Activated naive CD8-positive, alpha-beta T cell treated with anti-CD3 and anti-CD28 coated beads, Interleukin-2, amount 50 U/mL, for 16 hours (primary cell): ENCODE results near the gene PLEKHO1.
"Not testable (repeated sequence)": the region's sequence is repeated elsewhere in the genome, so short reads cannot be mapped to it uniquely, and the experiment has no call there.

ENCODE experiments used
- DNase-seq: peaks from one replicate; pipeline ENCODE4 v3.0.0-alpha.2; 2020; ENCODE audit warnings: low read depth, low spot score

The PLEKHO1 gene

DNA sequence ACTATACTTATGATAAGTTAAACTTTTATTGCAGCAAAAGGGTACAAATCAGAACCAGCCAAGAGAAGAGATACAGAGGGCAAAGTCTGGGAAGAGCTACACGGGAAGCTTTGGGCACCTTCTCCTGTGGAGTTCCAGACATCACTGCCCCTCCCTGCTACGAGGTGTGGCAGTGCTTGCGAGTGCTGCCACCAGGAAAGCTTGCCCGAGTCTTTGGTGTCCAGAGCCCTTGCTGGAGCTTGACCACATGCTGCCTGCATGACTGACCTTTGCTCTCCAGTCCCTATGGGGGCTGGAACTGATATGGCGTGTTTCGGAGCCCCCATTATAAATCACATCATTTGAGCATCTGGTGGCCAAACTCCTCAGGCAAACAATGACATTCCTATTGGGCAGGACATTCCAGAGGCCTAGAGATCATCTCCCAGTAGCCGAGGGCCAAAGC lies 23.4 kb downstream of the PLEKHO1 start:
- DNase-seq, result no peak

DNA sequence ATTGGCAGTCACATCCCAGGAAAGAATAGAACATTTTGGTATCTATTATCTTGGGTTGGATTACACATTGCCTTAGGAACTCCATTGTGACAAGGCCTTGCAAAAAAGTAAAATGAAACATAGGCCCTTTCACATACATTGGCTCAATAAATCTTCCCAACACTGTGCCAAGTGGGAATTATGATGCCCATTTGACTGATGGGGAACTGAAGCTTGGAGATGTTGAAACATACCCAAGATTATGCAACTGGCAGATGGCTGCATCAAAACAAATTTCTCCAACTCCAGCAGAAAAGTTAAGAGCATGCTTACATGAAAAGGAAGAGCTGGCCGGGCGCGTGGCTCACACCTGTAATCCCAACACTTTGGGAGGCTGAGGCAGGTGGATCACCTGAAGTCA lies 26.9 kb downstream of the PLEKHO1 start:
- no peak for DNase-seq

DNA sequence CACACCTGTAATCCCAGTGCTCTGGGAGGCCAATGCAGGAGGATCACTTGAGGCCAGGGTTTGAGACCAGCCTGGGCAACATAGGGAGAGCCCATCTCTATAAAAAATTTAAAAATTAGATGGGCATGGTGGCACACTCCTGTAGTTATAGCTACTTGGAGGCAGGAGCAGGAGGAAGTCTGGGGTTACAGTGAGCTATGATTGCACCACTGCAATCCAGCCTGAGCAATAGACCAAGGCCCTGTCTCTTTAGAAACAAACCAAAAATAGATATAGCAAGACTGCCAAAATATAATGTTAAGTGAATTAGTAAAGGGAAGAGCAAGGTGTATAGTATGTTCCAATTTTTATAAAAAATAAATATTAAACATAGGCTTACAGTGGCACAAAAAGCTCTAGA lies 28.8 kb downstream of the PLEKHO1 start:
- DNase-seq, result no peak

DNA sequence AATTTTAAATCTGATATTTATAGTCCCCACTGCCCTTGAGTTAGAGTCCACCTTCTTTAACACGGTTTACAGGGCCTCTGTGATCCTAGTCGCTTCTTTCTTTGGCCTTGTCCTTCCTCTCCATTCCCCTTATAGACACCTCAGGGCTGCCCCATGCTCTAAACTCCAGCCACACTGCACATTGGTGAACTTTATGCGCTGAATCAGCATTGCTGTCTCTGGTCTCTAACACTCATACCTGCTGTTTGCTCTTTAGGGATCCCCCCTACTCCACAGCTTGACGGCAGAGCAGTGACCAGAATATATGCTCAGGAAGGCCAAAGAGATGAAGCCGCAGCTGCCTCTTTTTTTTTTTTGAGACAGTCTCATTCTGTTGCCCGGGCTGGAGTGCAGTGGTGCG lies 30.2 kb downstream of the PLEKHO1 start:
- DNase-seq, result no peak

DNA sequence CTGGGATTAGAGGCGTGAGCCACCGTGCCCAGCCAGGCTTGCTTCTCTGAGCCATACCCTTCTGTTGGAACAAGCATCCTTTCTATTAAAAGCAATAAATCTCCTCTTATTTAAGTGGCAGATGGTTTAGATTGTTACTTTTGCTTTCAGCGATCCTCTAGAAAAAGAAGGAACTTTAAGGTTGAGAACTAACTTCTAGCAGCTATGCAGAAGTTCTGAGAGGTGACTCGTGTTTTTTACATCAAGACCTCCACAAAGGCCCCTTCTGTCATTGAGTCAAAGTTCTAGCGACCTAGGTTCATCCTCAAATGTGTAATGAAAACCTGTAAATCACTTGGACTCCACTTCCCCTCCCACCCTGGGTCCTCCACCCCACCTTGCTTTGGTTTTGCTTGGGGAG lies 30.8 kb downstream of the PLEKHO1 start:
- DNase-seq, result no peak

DNA sequence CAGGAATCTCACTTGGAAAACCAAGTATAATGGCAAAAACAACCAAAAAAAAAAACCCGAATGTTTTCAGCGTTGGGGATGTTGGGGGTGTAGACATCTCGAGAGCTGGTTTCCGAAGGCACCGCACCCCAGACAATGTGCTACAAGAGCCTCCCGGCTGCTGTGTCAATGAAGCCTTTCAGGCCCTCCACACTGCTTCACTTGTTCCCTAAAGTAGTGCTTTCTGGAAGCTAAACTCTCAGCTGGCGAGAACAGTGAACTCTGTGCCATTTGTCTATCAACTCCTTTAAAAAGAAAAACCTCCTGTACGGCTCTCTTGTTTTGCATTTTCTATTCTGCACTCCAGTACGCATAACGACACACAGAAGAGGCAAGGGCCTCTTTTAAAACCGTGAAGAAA lies 32.5 kb downstream of the PLEKHO1 start:
- no peak for DNase-seq

DNA sequence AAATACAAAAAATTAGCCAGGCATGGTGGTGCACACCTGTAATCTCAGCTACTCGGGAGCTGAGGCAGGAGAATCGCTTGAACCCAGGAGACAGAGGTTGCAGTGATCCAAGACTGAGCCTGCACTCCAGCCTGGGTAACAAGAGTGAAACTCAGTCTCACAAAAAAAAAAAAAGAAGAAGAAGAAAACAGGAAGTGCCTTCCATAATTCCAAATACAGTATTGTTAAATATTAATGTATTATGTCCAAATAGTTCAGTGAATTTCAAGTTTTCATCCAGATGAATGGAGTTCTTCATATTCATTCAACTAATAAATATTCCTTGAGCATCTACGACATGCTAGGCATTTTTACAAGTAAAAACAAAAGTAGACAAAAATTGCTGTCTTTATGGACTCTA lies 33.3 kb downstream of the PLEKHO1 start:
- DNase-seq, result no peak

DNA sequence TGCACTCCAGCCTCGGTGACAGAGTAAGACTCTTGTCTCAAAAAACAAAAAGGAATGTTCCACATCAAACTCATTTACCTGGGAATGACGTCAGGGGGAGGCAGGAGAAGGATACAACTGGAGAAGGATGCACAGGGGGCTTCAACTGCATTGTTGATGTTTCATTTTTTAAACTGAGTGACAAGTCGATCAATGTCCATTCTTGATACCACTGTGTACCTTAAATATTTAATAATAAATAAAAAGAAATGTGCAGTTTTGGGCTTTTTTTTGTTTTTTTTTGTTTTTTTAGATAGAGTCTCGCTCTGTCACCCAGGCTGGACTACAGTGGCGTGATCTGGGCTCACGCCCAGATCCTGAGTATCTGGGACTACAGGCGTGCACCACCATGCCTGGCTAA lies 35.8 kb downstream of the PLEKHO1 start:
- no peak for DNase-seq

DNA sequence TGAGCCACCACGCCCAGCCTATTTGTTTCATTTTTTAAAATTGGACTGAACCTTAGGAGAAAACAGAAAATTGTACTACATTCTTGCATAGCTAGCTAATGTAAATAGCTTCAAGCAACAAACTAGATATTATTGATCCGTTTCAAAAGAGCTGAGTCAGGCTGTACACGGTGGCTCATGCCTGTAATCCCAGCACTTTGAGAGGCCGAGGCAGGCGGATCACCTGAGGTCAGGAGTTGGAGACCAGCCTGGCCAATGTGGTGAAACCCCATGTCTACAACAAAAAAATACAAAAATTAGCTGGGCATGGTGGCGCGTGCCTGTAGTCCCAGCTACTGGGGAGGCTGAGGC lies 36.7 kb downstream of the PLEKHO1 start:
- DNase-seq, result not testable (repeated sequence)

DNA sequence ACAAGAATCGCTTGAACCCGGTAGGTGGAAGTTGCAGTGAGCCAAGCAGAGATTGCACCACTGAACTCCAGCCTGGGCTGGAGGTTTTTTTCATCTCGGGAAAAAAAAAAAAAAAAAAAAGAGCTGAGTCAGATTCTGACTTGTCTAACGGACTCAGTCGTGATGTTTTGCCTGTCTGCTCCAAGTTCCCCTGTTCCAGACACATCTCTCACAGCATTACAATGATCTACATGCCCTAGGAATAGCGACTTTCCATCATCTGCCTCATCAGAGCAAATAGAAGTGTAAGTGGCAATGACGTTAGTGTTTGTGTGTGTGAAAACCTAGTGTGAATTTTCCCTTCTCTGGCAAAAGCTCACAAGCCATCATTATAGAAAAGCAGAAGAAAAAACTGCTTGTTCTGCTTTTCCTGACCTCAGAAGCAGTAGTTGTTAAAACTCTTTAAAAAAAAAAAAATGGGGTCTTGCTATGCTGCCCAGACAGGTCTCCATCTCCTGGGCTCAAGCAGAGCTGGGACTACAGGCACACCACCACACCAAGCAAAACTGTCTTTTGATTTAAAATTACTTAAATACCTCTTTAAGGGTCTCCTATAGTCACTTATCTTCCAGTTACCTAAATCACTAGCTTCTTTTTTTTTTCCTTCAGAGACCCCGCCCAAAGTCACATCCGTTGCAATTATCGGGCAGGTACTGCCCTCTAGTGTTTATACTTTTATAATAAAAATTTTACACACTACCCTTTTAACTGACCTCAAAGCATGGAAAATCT lies 37.3 kb downstream of the PLEKHO1 start:
- no peak for DNase-seq

DNA sequence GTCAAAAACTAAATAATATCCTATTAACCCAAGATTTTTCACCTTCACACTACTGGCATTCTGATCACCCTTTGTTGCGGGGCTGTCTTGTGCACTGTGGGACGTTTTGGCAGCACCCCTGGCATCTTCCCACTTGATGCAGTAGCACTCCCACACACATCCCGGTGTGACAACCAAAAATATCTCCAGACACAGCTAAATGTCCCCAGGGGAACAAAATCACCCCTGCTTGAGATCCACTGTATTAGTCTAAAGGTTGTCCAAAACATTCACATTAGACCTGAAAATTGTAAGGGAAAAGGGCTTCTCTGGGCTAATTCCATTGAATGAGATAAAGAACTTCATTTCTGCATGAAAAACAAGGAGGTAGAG lies 37.8 kb downstream of the PLEKHO1 start:
- DNase-seq, result no peak

DNA sequence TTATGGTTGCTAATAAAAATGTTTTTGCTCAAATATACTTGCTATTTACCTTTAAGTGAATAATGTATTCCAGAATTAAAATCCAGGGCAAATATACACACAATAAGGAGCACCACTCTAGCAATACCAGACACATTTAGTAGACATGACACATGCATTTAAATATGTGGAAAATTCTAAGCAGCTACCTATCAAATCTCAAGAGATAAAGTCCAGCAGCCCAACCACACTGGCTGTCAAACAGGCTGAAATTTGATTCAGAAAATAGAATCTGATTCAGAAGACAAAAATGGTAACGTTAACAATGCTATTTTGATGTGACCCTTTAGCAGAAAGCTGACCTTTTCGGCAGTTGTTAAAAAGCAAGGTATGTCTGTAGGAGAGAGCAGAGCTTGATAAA lies 42.3 kb downstream of the PLEKHO1 start:
- no peak for DNase-seq

DNA sequence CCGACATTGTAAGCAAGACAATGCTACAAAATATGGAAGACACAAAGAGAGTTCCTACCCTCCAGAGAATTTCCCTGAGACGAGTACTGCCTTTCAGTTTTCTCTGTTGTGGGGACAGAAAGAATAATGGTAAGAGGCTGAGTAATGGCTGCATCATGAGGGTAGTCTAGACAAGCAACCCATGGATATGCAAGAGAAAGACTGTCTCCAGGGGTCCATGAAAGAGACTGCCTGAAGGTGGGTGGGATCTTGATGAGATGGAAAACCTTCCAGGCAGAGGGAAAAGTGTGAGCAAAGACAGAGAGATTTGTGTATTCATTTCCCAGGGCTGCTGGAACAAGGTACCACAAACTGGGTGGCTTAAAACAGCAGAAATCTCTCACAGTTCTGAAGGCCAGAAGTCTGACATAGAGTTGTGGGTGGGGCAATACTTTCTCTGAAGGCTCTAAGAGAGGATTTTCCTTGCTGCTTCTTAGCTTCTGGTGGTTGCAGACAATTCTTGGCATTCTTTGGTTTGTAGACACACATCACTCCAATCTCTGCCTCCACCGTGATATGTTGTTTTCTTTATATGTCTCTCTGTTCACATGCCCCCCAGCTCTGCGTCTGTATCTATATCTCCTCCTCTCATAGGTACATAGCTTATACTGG lies 44.8 kb downstream of the PLEKHO1 start:
- DNase-seq, result no peak

DNA sequence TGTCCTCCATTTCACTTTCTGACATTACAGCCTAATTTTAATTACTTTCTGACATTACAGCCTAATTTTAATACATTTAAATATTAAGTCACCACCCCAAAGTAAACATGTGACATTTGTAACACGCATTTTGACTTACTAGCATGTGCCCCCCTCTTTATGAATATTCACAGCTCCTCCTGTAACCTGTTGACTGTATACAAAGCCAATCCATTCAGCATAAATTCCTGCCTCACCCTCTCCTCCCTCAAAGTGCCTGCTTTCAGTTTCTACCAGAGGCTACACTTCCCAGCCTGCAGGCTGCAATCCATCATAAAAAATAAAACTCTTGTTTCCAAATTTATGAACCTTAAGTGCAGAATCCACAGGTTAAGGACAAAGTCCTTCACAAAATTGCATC lies 46.7 kb downstream of the PLEKHO1 start:
- no peak for DNase-seq

DNA sequence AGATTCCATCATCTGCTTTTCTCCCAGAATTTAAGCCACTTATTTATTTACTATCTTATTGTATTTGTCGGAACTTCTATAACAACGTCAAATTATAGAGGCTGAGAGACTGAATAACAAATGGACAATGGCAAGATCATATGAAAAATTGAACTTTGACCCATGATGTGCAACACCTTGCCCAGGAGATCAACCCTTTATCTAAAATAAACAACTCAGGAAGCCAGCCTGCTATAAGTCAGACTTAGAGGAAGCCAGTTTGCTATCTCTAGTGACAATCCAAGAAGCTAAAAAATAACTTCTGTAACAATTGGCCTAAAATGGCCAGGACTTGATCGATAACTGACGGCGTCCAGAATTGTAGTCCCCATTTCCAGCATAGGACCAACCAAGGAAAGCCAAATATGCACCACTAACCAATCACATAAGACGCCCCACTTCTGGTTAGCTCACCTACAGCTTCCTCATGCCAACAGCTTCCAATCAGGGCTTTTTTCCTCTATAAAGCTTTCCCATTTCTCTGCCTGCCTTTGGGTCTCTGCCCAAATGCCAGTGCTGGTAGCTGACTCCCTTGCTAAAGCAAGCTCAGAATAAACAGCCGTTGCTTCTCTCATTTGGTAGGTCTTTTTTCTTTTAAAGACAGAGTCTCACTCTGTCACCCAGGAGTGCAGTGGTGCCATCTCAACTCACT lies 57.7 kb downstream of the PLEKHO1 start:
- no peak for DNase-seq

DNA sequence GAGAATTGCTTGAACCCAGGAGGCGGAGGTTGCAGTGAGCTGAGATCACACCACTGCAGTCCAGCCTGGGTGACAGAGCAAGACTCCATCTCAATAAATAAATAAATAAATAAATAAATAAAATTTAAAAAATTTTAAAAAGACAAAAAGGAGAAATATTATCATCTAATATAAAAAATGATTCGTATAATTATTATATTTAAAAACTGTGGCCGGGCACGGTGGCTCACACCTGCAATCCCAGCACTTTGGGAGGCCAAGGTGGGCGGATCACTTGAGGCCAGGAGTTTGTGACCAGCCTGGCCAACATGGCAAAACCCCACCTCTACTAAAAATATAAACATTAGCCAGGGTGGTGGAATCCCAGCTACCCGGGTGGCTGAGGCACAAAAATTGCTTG lies 58.7 kb downstream of the PLEKHO1 start:
- not testable (repeated sequence) for DNase-seq
